ENCODE results near the gene INS. TPM values are rescaled to one million over a fixed set of nuclear protein-coding genes. Genes with fewer than 3 reads are reported as not detected.

Gene INS
- over 10,000 TPM in 1 of 2 donors, 1,000 to 10,000 TPM in 1; 1,947 to 16,276 TPM for total RNA-seq

- Histone ChIP-seq H3K4me3 (no peak within 1 kb of the TSS), H3K4me1 (no peaks in the 10 kb centered on the region), H3K36me3 (replicated peaks in 1 of 2; ENCODE audit: insufficient read depth in 1 of 2, low read depth in 2 of 2) (no peaks in the 10 kb centered on the region), H3K27ac (no peak within 1 kb of the TSS), H3K9me3 (no peaks in the 10 kb centered on the region), H3K27me3 (no peaks in the 10 kb centered on the region)
- WGBS, 2 donors, result 70% methylated on average over 13 of the region's 13 CpGs; no CpG with 5 or more reads in 1 of the 2 donors
- ATAC-seq, result no peak
- no peak for DNase-seq
- TF ChIP-seq CTCF (IDR thresholded peaks at IDR 0.05) (no peak), POLR2A (IDR thresholded peaks at IDR 0.05) (peak in 2 of 3 donors; percentile 37 to 40)
- intact Hi-C loops (cut with DNase I), result loop anchor here (5.0 kb wide), 1 partner anchor 268 kb away; the partner anchor contains the start of gene PRR33
These were observed at the start of gene INS for GRCh38 chr11:2160736-2161259. Gene INS, minus strand, starts transcription at chr11:2161209. Its CDS starts 238 bp downstream, at chr11:2160971.

GRCh38 chr11:2210366-2211112 lies 49.5 kb upstream of the INS start:
- Histone ChIP-seq H3K27ac (peak overlapping the region in 3 of 4 donors; percentile 19 to 73 (median 72)), H3K9me3 (no peaks in the 10 kb centered on the region), H3K4me3 (no peak overlapping the region), H3K4me1 (peaks cover 43% of the 10 kb centered on the region), H3K27me3 (no peaks in the 10 kb centered on the region), H3K36me3 (replicated peaks in 1 of 2; ENCODE audit: insufficient read depth in 1 of 2, low read depth in 2 of 2) (no peaks in the 10 kb centered on the region)
- peak in 3 of 4 donors; percentile 6 to 13 (median 10) for DNase-seq
- no peak for TF ChIP-seq CTCF (IDR thresholded peaks at IDR 0.05)
- TF ChIP-seq POLR2A (IDR thresholded peaks at IDR 0.05), result no peak
- intact Hi-C loops (cut with DNase I), result no loop called here
- 62 to 67% methylated on average over 7 to 16 of the region's 16 CpGs for WGBS, 2 donors
- ATAC-seq, result no peak

GRCh38 chr11:2209900-2210321 lies 48.9 kb upstream of the INS start:
- no peak for TF ChIP-seq POLR2A (IDR thresholded peaks at IDR 0.05)
- no peak for TF ChIP-seq CTCF (IDR thresholded peaks at IDR 0.05)
- no peak for ATAC-seq
- H3K36me3 ChIP-seq (replicated peaks in 1 of 2; ENCODE audit: insufficient read depth in 1 of 2, low read depth in 2 of 2), result no peaks in the 10 kb centered on the region
- intact Hi-C loops (cut with DNase I), result no loop called here
- 67 to 72% methylated on average over 7 to 12 of the region's 12 CpGs for WGBS, 2 donors
- peak overlapping the region in 3 of 4 donors; percentile 3 to 72 (median 19) for H3K27ac ChIP-seq
- H3K4me1 ChIP-seq, result peaks cover 43% of the 10 kb centered on the region
- H3K27me3 ChIP-seq, result no peaks in the 10 kb centered on the region
- peak in 3 of 4 donors; percentile 4 to 9 (median 5) for DNase-seq
- H3K4me3 ChIP-seq, result no peak overlapping the region
- no peaks in the 10 kb centered on the region for H3K9me3 ChIP-seq

GRCh38 chr11:2209370-2209801 lies 48.4 kb upstream of the INS start:
- Histone ChIP-seq H3K27ac (peak overlapping the region in 3 of 4 donors; percentile 3 to 72 (median 19)), H3K4me3 (no peak overlapping the region), H3K27me3 (no peaks in the 10 kb centered on the region), H3K36me3 (replicated peaks in 1 of 2; ENCODE audit: insufficient read depth in 1 of 2, low read depth in 2 of 2) (no peaks in the 10 kb centered on the region), H3K9me3 (no peaks in the 10 kb centered on the region), H3K4me1 (peaks cover 43% of the 10 kb centered on the region)
- peak in 2 of 4 donors; percentile 2 to 9 for DNase-seq
- ATAC-seq, result no peak
- TF ChIP-seq POLR2A (IDR thresholded peaks at IDR 0.05) (no peak), CTCF (IDR thresholded peaks at IDR 0.05) (no peak)
- 67 to 79% methylated on average over 9 to 11 of the region's 11 CpGs for WGBS, 2 donors
- intact Hi-C loops (cut with DNase I), result no loop called here

Measured in body of pancreas (tissue), 4 donors.